Neural crest cell (in vitro differentiated cells): ENCODE results near the gene DOK1. TPM values are rescaled to one million over a fixed set of nuclear protein-coding genes. Genes with fewer than 3 reads are reported as not detected.

Experiments used
- DNase-seq: peaks from one replicate; pipeline ENCODE4 v3.0.0; 2021; ENCODE audit warnings: low read depth, mixed read lengths, low spot score
- H3K27ac Mint-ChIP-seq: one replicate; pipeline ENCODE4 v1.8.0; 2021; ENCODE audit warnings: mild to moderate bottlenecking, mixed read lengths; ENCODE audit not compliant: unreplicated experiment
- H3K27me3 Mint-ChIP-seq: 2 replicates; pipeline ENCODE4 v1.8.0; 2021; ENCODE audit warnings: low read depth, mild to moderate bottlenecking, mixed read lengths
- H3K36me3 Mint-ChIP-seq: 2 replicates; pipeline ENCODE4 v1.8.0; 2021; ENCODE audit warnings: low read depth, mild to moderate bottlenecking, mixed read lengths
- H3K4me1 Mint-ChIP-seq: 2 replicates; pipeline ENCODE4 v1.8.0; 2021; ENCODE audit warnings: mixed read lengths
- H3K4me3 Mint-ChIP-seq: one replicate; pipeline ENCODE4 v1.8.0; 2021; ENCODE audit warnings: mild to moderate bottlenecking, mixed read lengths
- H3K9me3 Mint-ChIP-seq: 2 replicates; pipeline ENCODE4 v1.8.0; 2021; ENCODE audit warnings: mixed read lengths
- CTCF ChIP-seq: fragments of 200-600 bp; sonication (generic); conservative IDR thresholded peaks from 2 replicates; pipeline ENCODE4 v1.5.0; 2021; ENCODE audit warnings: antibody characterized with exemption, mild to moderate bottlenecking
- total RNA-seq: library from RNA; stranded (reverse); gene quantifications from 2 replicates; pipeline ENCODE4 v1.2.1, GENCODE V29; 2021

The DOK1 gene
- total RNA-seq, 1 donor from 2014 or later = 22.4 TPM

- Mint-ChIP-seq H3K27me3 (no peaks in the 10 kb centered on the region), H3K9me3 (no peaks in the 10 kb centered on the region), H3K27ac (no peak overlapping the region), H3K36me3 (peaks cover 3% of the 10 kb centered on the region), H3K4me3 (no peak overlapping the region), H3K4me1 (peaks cover 7% of the 10 kb centered on the region)
- no peak for DNase-seq
- TF ChIP-seq CTCF = no peak
These were observed 17.4 kb upstream of the DOK1 start for GRCh38 chr2:74537140-74537539.

- TF ChIP-seq CTCF = no peak
- H3K27me3 Mint-ChIP-seq = no peaks in the 10 kb centered on the region
- no peak overlapping the region for H3K4me3 Mint-ChIP-seq
- no peaks in the 10 kb centered on the region for H3K36me3 Mint-ChIP-seq
- H3K9me3 Mint-ChIP-seq = no peaks in the 10 kb centered on the region
- H3K27ac Mint-ChIP-seq = no peak overlapping the region
- H3K4me1 Mint-ChIP-seq = no peaks in the 10 kb centered on the region
- no peak for DNase-seq
These were observed 15.6 kb upstream of the DOK1 start for GRCh38 chr2:74538881-74539339.

- Mint-ChIP-seq H3K4me3 (no peak overlapping the region), H3K27me3 (no peaks in the 10 kb centered on the region), H3K9me3 (no peaks in the 10 kb centered on the region), H3K27ac (no peak overlapping the region), H3K36me3 (no peaks in the 10 kb centered on the region), H3K4me1 (no peaks in the 10 kb centered on the region)
- no peak for TF ChIP-seq CTCF
- no peak for DNase-seq
These were observed 14.2 kb upstream of the DOK1 start for GRCh38 chr2:74540291-74540690.

- peaks cover under 1% of the 10 kb centered on the region for H3K4me1 Mint-ChIP-seq
These were observed 11.5 kb upstream of the DOK1 start for GRCh38 chr2:74542978-74543377.

GRCh38 chr2:74544634-74545033, 9.9 kb upstream of the DOK1 start:
- TF ChIP-seq CTCF = no peak
- H3K36me3 Mint-ChIP-seq = no peaks in the 10 kb centered on the region

More at GRCh38 chr2:74542978-74543377, 11.5 kb upstream of the DOK1 start:
- no peak overlapping the region for H3K27ac Mint-ChIP-seq
- no peak overlapping the region for H3K4me3 Mint-ChIP-seq
- no peak for DNase-seq
- TF ChIP-seq CTCF = no peak
- peaks cover under 1% of the 10 kb centered on the region for H3K27me3 Mint-ChIP-seq
- no peaks in the 10 kb centered on the region for H3K9me3 Mint-ChIP-seq
- no peaks in the 10 kb centered on the region for H3K36me3 Mint-ChIP-seq

GRCh38 chr2:74546004-74546403, 8.5 kb upstream of the DOK1 start:
- Mint-ChIP-seq H3K27ac (no peak overlapping the region), H3K27me3 (peaks cover 9% of the 10 kb centered on the region), H3K9me3 (no peaks in the 10 kb centered on the region), H3K36me3 (peaks cover 2% of the 10 kb centered on the region), H3K4me3 (no peak overlapping the region), H3K4me1 (peaks cover 22% of the 10 kb centered on the region)
- no peak for DNase-seq
- TF ChIP-seq CTCF = no peak

More at GRCh38 chr2:74544634-74545033, 9.9 kb upstream of the DOK1 start:
- H3K4me3 Mint-ChIP-seq = no peak overlapping the region
- H3K4me1 Mint-ChIP-seq = peaks cover 10% of the 10 kb centered on the region
- H3K27me3 Mint-ChIP-seq = peaks cover 8% of the 10 kb centered on the region
- H3K9me3 Mint-ChIP-seq = no peaks in the 10 kb centered on the region
- H3K27ac Mint-ChIP-seq = no peak overlapping the region
- no peak for DNase-seq
